Gastrocnemius medialis (tissue), 4 donors: ENCODE results near the gene SRGAP2B.
"Not testable (repeated sequence)": the region's sequence is repeated elsewhere in the genome, so short reads cannot be mapped to it uniquely, and the experiment has no call there.

ENCODE experiments used
- CTCF ChIP-seq, 5 experiments: fragments of 450-650 bp in 3 of 5; fragments of 200-600 bp in 2 of 5; sonication (generic) in 2 of 5; IDR thresholded peaks in 4 of 5; conservative IDR thresholded peaks in 1 of 5; 1 replicate in 4 of 5; 2 replicates in 1 of 5; pipeline ENCODE4 v1.5.1; 2016 to 2019; ENCODE audit warnings: antibody characterized with exemption in 5 of 5, mild to moderate bottlenecking in 3 of 5, moderate library complexity in 3 of 5
- POLR2A ChIP-seq, 2 donors: fragments of 450-650 bp; IDR thresholded peaks; one replicate each; pipeline ENCODE4 v1.6.1; 2017; ENCODE audit warnings: antibody characterized with exemption in 2 of 2, mild to moderate bottlenecking in 2 of 2, moderate library complexity in 2 of 2

- TF ChIP-seq CTCF (IDR thresholded peaks at IDR 0.05 in 4 of 5, conservative IDR thresholded peaks at IDR 0.05 in 1 of 5); POLR2A (IDR thresholded peaks at IDR 0.05): not testable (repeated sequence)
Observed at GRCh38 chr1:145016492-145016862, 78.7 kb downstream of the SRGAP2B start.
